ENCODE measurements around the gene USP46. TPM values are rescaled to one million over a fixed set of nuclear protein-coding genes. Genes with fewer than 3 reads are reported as not detected.

USP46 gene
- total RNA-seq, 4 donors from 2014 or later = 7.4 to 19.8 (median 9.4) TPM

GRCh38 chr4:52638717-52639116 is 20.4 kb downstream of the USP46 start:
- H3K4me1 ChIP-seq = peaks cover 0 to 7% (median 0%) of the 10 kb centered on the region in 4 donors
- no peaks in the 10 kb centered on the region for H3K36me3 ChIP-seq
- H3K27ac ChIP-seq = no peak overlapping the region
- TF ChIP-seq, protein P1, sequence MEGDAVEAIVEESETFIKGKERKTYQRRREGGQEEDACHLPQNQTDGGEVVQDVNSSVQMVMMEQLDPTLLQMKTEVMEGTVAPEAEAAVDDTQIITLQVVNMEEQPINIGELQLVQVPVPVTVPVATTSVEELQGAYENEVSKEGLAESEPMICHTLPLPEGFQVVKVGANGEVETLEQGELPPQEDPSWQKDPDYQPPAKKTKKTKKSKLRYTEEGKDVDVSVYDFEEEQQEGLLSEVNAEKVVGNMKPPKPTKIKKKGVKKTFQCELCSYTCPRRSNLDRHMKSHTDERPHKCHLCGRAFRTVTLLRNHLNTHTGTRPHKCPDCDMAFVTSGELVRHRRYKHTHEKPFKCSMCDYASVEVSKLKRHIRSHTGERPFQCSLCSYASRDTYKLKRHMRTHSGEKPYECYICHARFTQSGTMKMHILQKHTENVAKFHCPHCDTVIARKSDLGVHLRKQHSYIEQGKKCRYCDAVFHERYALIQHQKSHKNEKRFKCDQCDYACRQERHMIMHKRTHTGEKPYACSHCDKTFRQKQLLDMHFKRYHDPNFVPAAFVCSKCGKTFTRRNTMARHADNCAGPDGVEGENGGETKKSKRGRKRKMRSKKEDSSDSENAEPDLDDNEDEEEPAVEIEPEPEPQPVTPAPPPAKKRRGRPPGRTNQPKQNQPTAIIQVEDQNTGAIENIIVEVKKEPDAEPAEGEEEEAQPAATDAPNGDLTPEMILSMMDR (IDR thresholded peaks at IDR 0.05) = no peak
- no peak for TF ChIP-seq POLR2A (IDR thresholded peaks at IDR 0.05)
- H3K4me3 ChIP-seq = no peak overlapping the region
- H3K27me3 ChIP-seq = no peaks in the 10 kb centered on the region
- no peak for DNase-seq
- no peaks in the 10 kb centered on the region for H3K9me3 ChIP-seq

DNA sequence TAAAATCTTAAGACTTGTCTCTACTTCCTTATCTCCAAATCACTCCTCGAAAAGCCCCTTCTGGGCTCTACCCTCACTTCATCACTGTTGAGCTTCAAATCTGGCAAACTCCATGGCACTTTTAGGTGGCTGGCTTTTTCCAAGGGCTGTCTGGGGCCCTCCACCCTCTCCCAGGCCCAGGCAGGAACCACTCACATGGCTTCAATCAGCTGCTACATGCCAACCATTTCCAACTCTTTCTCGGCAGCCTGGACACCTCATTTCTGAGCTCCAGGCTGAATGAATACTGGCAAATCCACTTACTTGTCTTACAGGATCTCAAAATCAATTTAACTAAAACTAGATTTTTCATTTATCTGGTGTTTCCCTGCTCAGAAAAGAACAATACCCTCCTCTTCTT is 22.0 kb downstream of the USP46 start:
- H3K9me3 ChIP-seq = no peaks in the 10 kb centered on the region
- no peak overlapping the region for H3K4me3 ChIP-seq
- no peak overlapping the region for H3K27ac ChIP-seq
- H3K36me3 ChIP-seq = no peaks in the 10 kb centered on the region
- no peak for TF ChIP-seq POLR2A (IDR thresholded peaks at IDR 0.05)
- TF ChIP-seq, protein P1 (IDR thresholded peaks at IDR 0.05) = no peak
- DNase-seq = no peak
- H3K4me1 ChIP-seq = peaks cover 0 to 5% (median 0%) of the 10 kb centered on the region in 4 donors
- H3K27me3 ChIP-seq = no peaks in the 10 kb centered on the region

- H3K9me3 ChIP-seq = no peaks in the 10 kb centered on the region
- no peak overlapping the region for H3K4me3 ChIP-seq
- H3K36me3 ChIP-seq = no peaks in the 10 kb centered on the region
- TF ChIP-seq, protein P1 (IDR thresholded peaks at IDR 0.05) = no peak
- TF ChIP-seq POLR2A (IDR thresholded peaks at IDR 0.05) = no peak
- H3K4me1 ChIP-seq = no peaks in the 10 kb centered on the region
- H3K27me3 ChIP-seq = no peaks in the 10 kb centered on the region
- H3K27ac ChIP-seq = no peak overlapping the region
- DNase-seq = no peak
Observed at GRCh38 chr4:52635560-52635959, 23.5 kb downstream of the USP46 start.

- Histone ChIP-seq H3K9me3 (no peaks in the 10 kb centered on the region), H3K27ac (no peak overlapping the region), H3K36me3 (no peaks in the 10 kb centered on the region), H3K27me3 (no peaks in the 10 kb centered on the region), H3K4me1 (no peaks in the 10 kb centered on the region), H3K4me3 (no peak overlapping the region)
- TF ChIP-seq POLR2A (IDR thresholded peaks at IDR 0.05) = no peak
- TF ChIP-seq, protein P1 (IDR thresholded peaks at IDR 0.05) = no peak
- no peak for DNase-seq
Observed at GRCh38 chr4:52635130-52635529, 24.0 kb downstream of the USP46 start.

DNA sequence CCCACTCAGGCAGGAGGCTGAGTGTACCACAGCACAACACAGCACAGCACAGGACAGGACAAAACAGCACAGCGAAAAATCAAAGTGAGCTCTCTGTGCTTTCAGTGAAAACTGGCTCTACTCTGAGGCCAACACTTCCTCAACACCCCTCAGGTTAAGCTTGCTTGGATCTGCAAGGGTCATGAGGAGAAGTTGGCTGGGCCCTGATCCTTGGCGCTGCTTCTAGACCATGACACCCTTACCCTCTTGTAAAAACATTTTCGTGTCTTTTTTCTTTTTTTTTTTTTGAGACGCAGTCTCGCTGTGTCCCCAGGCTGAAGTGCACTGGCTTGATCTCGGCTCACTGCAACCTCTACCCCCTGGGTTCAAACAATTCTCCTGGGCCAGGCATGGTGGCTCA is 25.3 kb downstream of the USP46 start:
- Histone ChIP-seq H3K4me3 (no peak overlapping the region), H3K36me3 (no peaks in the 10 kb centered on the region), H3K4me1 (no peaks in the 10 kb centered on the region), H3K27me3 (no peaks in the 10 kb centered on the region), H3K27ac (no peak overlapping the region), H3K9me3 (no peaks in the 10 kb centered on the region)
- no peak for DNase-seq
- TF ChIP-seq POLR2A (IDR thresholded peaks at IDR 0.05) = no peak
- TF ChIP-seq, protein P1 (IDR thresholded peaks at IDR 0.05) = no peak

DNA sequence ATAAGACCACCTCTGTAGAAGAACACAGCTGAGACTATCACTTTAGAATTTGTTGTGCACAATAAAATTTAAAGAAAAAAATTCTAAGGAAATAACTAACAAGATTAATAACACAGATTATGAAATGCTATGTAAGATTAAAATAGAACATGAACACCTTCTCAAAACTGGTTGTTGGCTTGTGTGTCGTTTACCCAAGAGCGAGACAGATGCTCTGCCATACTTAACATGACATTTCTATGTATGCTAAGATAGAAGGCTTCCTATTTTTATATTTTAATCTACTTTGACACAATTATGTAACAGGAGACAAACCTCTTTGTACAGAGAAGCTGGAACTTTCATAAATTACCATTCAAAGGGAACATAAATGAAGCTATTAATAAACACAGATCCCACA is 30.1 kb downstream of the USP46 start:
- DNase-seq = no peak
- peaks cover 0 to 7% (median 0%) of the 10 kb centered on the region in 3 donors for H3K36me3 ChIP-seq
- H3K4me1 ChIP-seq = no peaks in the 10 kb centered on the region
- TF ChIP-seq, protein P1 (IDR thresholded peaks at IDR 0.05) = no peak
- TF ChIP-seq POLR2A (IDR thresholded peaks at IDR 0.05) = no peak
- no peaks in the 10 kb centered on the region for H3K27me3 ChIP-seq
- no peaks in the 10 kb centered on the region for H3K9me3 ChIP-seq
- no peak overlapping the region for H3K27ac ChIP-seq
- no peak overlapping the region for H3K4me3 ChIP-seq

Measured in Peyer's patch (tissue), 4 donors.